ENCODE data around the gene TTC28. TPM values are rescaled to one million over a fixed set of nuclear protein-coding genes. Genes with fewer than 3 reads are reported as not detected.
"Not testable (repeated sequence)": the region's sequence is repeated elsewhere in the genome, so short reads cannot be mapped to it uniquely, and the experiment has no call there.

The TTC28 gene
- total RNA-seq: 10 to 100 TPM in 1 of 2 donors, 1 to 10 TPM in 1; 8.8 to 12.0 TPM
- long read RNA-seq, partial matches to known transcripts: 2 of 6 reads
- long read RNA-seq, other reads (novel, unspliced or antisense): 4 of 6 reads

DNA sequence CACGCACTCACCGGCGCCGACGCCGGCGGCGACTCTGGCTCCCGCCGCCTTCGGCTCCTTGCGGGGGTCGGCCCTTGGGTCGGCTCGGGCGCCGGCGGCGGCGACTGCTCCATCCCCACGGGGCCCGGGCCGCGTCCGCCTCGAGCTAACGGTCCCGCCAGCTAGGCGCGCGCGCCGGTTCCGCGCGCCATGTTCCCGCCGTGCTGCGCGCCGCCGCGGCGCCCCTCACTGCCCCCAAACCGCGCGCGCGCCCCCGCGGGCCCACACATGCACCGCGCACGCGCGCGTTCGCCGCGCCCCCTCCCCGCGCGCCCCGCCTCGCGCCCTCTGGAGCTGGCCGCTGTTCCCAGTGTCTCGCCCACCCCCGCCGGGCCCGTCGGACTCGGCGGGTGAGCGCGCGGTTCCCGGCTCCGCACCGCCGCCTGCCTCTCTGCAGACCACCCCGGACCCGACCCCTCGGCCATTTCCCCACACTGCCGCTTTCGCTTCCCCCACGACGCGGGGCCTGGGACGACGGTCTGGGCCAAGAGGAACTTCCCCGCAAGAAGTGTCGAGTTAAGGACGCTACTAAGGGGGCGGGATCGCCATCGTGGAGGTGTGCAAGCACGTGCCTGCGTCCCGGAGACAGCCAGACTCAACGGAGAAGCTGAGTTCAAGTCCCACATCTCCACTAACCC lies at the start of gene TTC28:
Gene TTC28, minus strand, starts transcription at position 230 of the 677 bp plus-strand sequence. Its CDS starts 117 bp downstream, at position 113.
- intact Hi-C loops (cut with DNase I, micrococcal nuclease); ATAC-seq: not testable (repeated sequence)
- peak; percentile 50 to 74 for DNase-seq

DNA sequence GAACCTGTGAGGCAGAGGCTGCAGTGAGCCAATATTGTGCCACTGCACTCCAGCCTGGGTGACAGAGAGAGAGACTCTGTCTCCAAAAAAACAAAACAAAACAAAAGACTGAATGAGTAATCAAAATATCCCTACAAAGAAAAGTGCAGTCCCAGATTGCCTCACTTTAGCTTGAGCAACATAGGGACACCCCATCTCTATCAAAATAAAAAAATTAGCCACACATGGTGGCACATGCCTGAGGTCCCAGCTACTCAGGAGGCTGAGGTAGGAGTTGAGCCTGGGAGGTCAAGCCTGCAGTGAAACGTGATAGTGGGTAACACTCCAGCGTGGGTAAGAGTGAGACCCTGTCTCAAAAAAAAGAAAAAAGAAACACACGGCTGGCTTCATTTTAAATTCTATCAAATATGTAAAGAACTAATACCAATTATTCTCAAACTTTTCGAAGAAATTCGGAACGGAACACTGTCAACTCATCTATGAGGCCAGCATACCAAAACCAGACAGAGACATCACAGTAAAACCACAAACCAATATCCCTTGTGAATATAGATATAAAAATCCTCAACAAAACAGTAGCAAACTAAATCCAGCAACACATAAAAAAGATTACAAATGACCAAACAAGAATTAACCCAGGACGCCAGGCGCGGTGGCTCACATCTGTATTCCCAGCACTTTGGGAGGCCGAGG lies 49.1 kb upstream of the TTC28 start:
- intact Hi-C loops (cut with DNase I, micrococcal nuclease): no loop called here
- DNase-seq (no peak), ATAC-seq (no peak)

- ATAC-seq: no peak
- no peak for DNase-seq
- intact Hi-C loops (cut with DNase I, micrococcal nuclease): no loop called here
Measured at GRCh38 chr22:28728002-28728401, 48.4 kb upstream of the TTC28 start.

DNA sequence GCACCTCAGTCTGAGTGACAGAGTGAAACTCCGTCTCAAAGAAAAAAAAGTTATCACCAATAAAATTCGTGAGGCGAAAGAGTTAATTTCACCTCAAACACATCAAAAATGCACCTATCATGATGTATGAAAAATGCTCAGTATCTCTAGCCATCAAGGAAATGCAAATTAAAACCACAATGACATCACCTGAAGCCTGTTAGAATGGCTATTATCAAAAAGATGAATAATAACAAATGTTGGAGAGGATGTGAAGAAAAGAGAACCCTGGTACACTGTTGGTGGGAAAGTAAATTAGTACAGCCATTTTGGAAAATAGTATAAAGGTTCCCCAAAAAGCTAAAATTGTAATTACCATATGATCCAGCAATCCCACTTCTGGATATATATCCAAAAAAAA lies 38.4 kb upstream of the TTC28 start:
- intact Hi-C loops (cut with DNase I, micrococcal nuclease): no loop called here
- DNase-seq (no peak), ATAC-seq (no peak)

DNA sequence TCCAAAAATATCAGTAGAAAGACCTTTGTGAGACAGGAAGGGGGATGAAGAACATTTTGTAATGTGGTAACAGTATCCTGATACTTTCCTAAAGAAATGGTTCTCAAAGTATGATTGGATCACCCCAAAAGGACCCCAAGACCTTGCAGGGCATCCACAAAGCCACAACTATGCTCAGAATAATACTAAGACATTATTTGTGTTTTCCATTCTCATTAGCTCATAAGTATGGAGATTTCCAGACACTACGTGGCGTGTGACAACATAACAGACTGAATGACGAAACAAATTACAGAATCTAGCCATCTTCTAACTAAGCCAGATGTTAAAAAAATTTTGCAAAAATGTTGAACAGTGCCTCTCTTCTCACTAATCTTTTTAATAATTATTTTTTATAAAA lies 37.0 kb upstream of the TTC28 start:
- ATAC-seq: no peak
- no peak for DNase-seq
- intact Hi-C loops (cut with DNase I, micrococcal nuclease): no loop called here

GRCh38 chr22:28715611-28716010 lies 36.0 kb upstream of the TTC28 start:
- ATAC-seq: no peak
- intact Hi-C loops (cut with DNase I, micrococcal nuclease): no loop called here

GRCh38 chr22:28714043-28714628 lies 34.5 kb upstream of the TTC28 start:
- intact Hi-C loops (cut with DNase I, micrococcal nuclease): no loop called here
- ATAC-seq (no peak), DNase-seq (no peak)

More at GRCh38 chr22:28715611-28716010, 36.0 kb upstream of the TTC28 start:
- no peak for DNase-seq

DNA sequence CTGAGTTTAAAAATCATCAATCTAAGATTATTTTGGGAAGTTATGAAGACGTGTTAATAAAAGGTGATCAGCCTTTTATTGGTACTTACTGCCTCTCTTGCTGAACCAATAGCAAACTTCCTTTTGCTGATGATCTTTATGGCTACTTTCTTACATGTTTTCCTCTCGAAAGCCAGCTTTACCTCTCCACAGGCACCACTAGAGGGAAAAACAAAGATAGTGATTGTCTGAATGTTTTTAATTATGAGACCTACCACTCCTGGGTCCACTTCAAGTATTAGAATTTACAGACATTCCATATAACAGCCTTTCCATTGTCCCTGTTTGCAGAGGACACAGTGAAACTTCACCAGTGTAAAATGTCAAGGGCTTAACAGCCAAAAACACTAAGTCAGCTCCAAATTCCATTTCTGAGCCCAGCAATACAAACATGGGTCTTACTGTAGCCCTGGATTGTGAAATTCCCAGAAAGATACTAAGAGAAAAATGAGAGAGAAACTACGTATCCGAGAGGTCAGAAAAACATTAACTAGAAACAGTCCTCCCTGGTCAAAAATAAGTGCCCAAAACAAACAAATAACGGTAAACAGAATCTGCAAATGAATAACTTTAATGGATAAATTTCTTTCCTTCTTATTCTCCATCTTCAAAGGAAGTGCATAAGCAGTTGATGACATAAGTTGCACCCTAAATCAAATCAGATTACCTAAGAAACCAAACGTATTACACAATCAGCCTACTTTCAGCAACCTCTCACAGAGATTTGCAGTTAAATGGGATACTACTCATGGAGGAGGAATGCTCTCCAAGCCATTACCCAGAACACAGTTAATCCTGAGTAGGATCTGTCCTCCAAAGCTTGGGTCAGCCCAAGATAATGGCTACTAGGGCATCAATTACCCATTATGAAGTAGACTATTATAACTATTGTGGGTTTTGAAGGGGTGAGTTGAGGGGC lies 32.5 kb upstream of the TTC28 start:
- ATAC-seq: no peak
- DNase-seq: no peak
- intact Hi-C loops (cut with DNase I, micrococcal nuclease): no loop called here

- ATAC-seq (no peak), DNase-seq (no peak)
- intact Hi-C loops (cut with DNase I, micrococcal nuclease): no loop called here
Measured at GRCh38 chr22:28711341-28711740, 31.7 kb upstream of the TTC28 start.

DNA sequence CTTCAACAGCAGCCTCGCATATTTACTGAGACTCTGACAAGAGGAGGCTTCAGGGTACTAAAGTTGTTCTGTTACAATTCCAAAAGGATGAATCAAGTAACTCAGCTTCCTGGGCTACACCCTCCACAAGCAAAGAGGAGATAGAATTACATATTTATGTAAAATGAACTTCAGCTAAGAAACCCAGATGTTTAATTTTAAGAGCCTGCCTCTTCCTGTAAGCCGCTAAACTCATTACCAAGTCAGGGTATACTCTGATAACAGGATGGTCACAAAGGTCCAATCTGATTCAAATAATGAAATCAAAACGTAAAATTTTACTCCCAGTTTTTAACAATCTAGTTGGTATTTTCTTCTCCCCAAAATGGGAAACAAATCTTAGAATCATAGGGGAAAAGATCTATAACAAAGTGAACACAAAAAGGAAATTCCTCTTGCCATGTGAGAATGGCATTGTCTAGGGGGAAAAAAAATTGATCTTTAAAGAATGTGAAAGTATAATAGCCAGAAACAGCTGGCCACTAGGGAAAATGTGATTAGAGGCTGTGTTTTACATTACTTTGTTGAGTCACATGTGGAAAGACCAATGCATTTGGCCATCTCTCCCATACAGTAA lies 31.0 kb upstream of the TTC28 start:
- no peak for DNase-seq
- ATAC-seq: no peak
- intact Hi-C loops (cut with DNase I, micrococcal nuclease): no loop called here

- ATAC-seq (no peak), DNase-seq (no peak)
- intact Hi-C loops (cut with DNase I, micrococcal nuclease): no loop called here
Measured at GRCh38 chr22:28710107-28710506, 30.5 kb upstream of the TTC28 start.

DNA sequence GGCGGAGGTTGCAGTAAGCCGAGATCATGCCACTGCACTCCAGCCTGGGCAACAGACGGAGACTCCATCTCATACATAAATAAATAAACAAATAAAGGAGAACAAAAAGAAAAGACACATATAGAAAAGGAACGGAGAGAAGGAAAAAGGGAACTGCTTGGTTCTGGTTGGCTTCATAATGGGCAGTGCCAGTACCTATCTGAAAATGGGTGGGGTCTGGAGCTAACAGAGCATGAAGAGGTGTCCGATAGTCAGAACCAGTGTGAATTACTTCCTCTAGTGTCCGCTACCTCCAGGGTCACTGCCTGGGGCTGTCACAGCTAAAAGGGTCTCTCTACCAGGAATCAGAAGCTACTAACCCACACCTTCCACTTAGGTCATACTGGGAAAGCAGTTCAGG lies 27.2 kb upstream of the TTC28 start:
- no peak for DNase-seq
- intact Hi-C loops (cut with DNase I, micrococcal nuclease): no loop called here
- ATAC-seq: no peak

DNA sequence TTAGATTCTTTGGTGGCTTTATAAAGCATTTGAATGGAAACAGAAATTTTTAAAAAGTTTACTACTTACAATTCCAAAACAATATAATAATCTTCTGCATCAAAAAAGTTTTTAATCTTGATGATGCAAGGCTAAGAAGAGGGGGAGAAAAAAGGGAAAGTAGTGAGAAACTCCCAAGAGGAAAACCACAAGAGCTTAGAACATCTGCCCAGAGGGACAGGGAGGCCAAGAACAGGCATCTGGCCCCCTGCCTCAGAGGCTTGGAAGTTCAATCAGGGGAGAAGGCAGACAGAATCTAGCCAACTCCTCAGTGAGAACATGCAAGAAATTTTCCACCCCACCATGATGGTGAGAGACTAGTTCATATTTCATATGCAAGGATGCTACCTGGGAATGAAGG lies 23.8 kb upstream of the TTC28 start:
- ATAC-seq (no peak), DNase-seq (no peak)
- intact Hi-C loops (cut with DNase I, micrococcal nuclease): no loop called here

DNA sequence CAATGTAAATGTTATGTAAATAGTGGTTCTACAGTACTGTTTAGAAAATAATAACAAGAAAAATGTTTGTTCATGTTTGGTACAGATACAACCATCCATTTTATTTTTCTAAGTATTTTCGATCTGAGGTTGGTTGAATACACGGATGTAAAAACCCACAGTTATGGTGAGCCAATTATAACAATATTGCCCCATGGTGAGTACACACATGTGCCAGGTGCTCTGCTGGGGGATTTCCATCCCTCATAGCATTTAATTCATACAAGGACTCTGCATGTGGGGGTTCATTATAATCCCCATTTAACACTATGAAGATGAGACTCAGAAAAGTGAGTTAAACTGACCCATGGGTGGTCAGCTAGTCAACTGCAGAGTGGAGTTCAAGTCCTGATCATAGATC lies 23.3 kb upstream of the TTC28 start:
- DNase-seq: no peak
- intact Hi-C loops (cut with DNase I, micrococcal nuclease): no loop called here
- ATAC-seq: no peak

DNA sequence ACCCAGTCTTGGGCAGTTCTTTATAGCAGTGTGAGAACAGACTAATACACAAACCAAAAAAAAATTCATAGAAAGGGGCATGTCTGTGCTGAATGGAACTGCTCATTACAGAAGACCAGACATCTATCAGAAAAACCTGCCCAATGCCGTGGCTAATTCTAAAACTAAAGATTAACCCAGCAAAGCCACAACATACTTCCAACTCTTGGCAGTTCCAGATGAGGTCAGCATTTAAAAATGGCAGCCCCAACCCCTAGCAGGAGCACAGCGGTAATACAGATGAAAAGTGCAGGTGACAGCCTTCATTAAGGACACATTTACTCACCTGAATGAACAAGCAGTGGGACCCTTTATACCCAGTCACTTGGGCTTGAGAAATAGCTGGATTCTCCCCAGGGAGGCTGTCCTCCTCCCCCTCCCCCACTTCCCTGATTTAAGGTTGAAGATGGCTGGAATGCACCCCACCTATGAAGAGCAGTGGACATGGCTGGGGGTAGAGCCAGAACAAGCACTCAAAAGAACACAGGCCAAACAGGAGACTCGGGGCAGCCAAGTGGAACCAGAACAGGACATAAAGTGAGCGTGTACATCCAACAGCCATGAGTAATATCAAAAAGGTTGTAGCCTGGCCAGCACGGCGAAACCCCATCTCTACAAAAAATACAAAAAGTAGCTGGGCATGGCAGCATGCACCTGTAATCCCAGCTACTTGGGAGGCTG lies 13.6 kb upstream of the TTC28 start:
- DNase-seq; intact Hi-C loops (cut with DNase I, micrococcal nuclease); ATAC-seq: not testable (repeated sequence)

GRCh38 chr22:28689796-28690195 lies 10.2 kb upstream of the TTC28 start:
- DNase-seq; ATAC-seq; intact Hi-C loops (cut with DNase I, micrococcal nuclease): not testable (repeated sequence)

- DNase-seq; intact Hi-C loops (cut with DNase I, micrococcal nuclease); ATAC-seq: not testable (repeated sequence)
Measured at GRCh38 chr22:28682966-28683365, 3.3 kb upstream of the TTC28 start.

Data from left colon (tissue), 2 donors.